ENCODE measurements around the gene SNAPC2. TPM values are rescaled to one million over a fixed set of nuclear protein-coding genes. Genes with fewer than 3 reads are reported as not detected.
A peak's percentile ranks its signal among the peaks of the same experiment; 100 is the strongest.
"Not testable (repeated sequence)": the region's sequence is repeated elsewhere in the genome, so short reads cannot be mapped to it uniquely, and the experiment has no call there.

The SNAPC2 gene
- total RNA-seq, 1 donor from 2014 or later = 15.2 TPM

- Histone ChIP-seq H3K36me3 (ENCODE audit: insufficient read depth, low read length) (no peaks in the 10 kb centered on the region), H3K4me1 (ENCODE audit: insufficient read depth, low read length) (peaks cover 30% of the 10 kb centered on the region), H3K27me3 (ENCODE audit: insufficient read depth, low read length) (peaks cover 22% of the 10 kb centered on the region), H2AFZ (ENCODE audit: low read depth, low read length) (no peak overlapping the region), H3K79me2 (ENCODE audit: insufficient read depth, low read length) (peaks cover 5% of the 10 kb centered on the region), H3K4me2 (ENCODE audit: low read length) (peak overlapping the region; percentile 78), H3K9me3 (ENCODE audit: insufficient read depth, low read depth, low read length) (no peaks in the 10 kb centered on the region), H3K27ac (ENCODE audit: low read depth, low read length) (no peak overlapping the region), H3K4me3 (ENCODE audit: insufficient read depth, low read depth, low read length) (no peak overlapping the region), H3K9ac (ENCODE audit: low read length) (no peak overlapping the region), H4K20me1 (ENCODE audit: insufficient read depth, low read length) (peaks cover 15% of the 10 kb centered on the region)
- Mint-ChIP-seq H3K9me3 (ENCODE audit: unreplicated experiment) (no peaks in the 10 kb centered on the region), H3K36me3 (ENCODE audit: low read depth, unreplicated experiment) (no peaks in the 10 kb centered on the region), H3K27me3 (ENCODE audit: low read depth, unreplicated experiment) (peaks cover 13% of the 10 kb centered on the region), H3K4me1 (ENCODE audit: low read depth, unreplicated experiment) (peaks cover 3% of the 10 kb centered on the region), H3K27ac (ENCODE audit: unreplicated experiment) (peak overlapping the region; percentile 41), H3K4me3 (ENCODE audit: unreplicated experiment) (peak overlapping the region; percentile 83)
- TF ChIP-seq EZH2 (IDR thresholded peaks at IDR 0.05; ENCODE audit: insufficient read depth, low read length) (peak; percentile 85), CTCF (IDR thresholded peaks at IDR 0.05; ENCODE audit: insufficient read depth, low read depth, low read length) (no peak)
- FAIRE-seq (no peak), DNase-seq (ENCODE audit: low read depth) (no peak)
These were observed 3.2 kb upstream of the SNAPC2 start for GRCh38 chr19:7916955-7917266.

- peak; percentile 19 for DNase-seq (ENCODE audit: low read depth)
- peaks cover 13% of the 10 kb centered on the region for H3K27me3 Mint-ChIP-seq (ENCODE audit: low read depth, unreplicated experiment)
These were observed 2.7 kb upstream of the SNAPC2 start for GRCh38 chr19:7917267-7918061.

GRCh38 chr19:7918062-7918614 lies 2.0 kb upstream of the SNAPC2 start:
- Mint-ChIP-seq H3K4me3 (ENCODE audit: unreplicated experiment) (peak overlapping the region; percentile 71), H3K27ac (ENCODE audit: unreplicated experiment) (peak overlapping the region; percentile 58), H3K27me3 (ENCODE audit: low read depth, unreplicated experiment) (peaks cover 13% of the 10 kb centered on the region)
- H3K9me3 ChIP-seq (ENCODE audit: insufficient read depth, low read depth, low read length); H3K36me3 ChIP-seq (ENCODE audit: insufficient read depth, low read length); H3K9me3 Mint-ChIP-seq (ENCODE audit: unreplicated experiment); H3K4me1 Mint-ChIP-seq (ENCODE audit: low read depth, unreplicated experiment); DNase-seq (ENCODE audit: low read depth); H3K27ac ChIP-seq (ENCODE audit: low read depth, low read length); H3K36me3 Mint-ChIP-seq (ENCODE audit: low read depth, unreplicated experiment); H3K9ac ChIP-seq (ENCODE audit: low read length); H3K79me2 ChIP-seq (ENCODE audit: insufficient read depth, low read length); FAIRE-seq; H3K4me3 ChIP-seq (ENCODE audit: insufficient read depth, low read depth, low read length): not testable (repeated sequence)
- Histone ChIP-seq H3K27me3 (ENCODE audit: insufficient read depth, low read length) (peaks cover 22% of the 10 kb centered on the region), H4K20me1 (ENCODE audit: insufficient read depth, low read length) (peaks cover 23% of the 10 kb centered on the region), H3K4me1 (ENCODE audit: insufficient read depth, low read length) (peaks cover 30% of the 10 kb centered on the region), H3K4me2 (ENCODE audit: low read length) (peak overlapping the region; percentile 78), H2AFZ (ENCODE audit: low read depth, low read length) (peak overlapping the region; percentile 24)

More at GRCh38 chr19:7917267-7918061, 2.7 kb upstream of the SNAPC2 start:
- FAIRE-seq = no peak
- Histone ChIP-seq H4K20me1 (ENCODE audit: insufficient read depth, low read length) (peaks cover 17% of the 10 kb centered on the region), H2AFZ (ENCODE audit: low read depth, low read length) (peak overlapping the region; percentile 66), H3K4me3 (ENCODE audit: insufficient read depth, low read depth, low read length) (no peak overlapping the region), H3K9me3 (ENCODE audit: insufficient read depth, low read depth, low read length) (no peaks in the 10 kb centered on the region), H3K36me3 (ENCODE audit: insufficient read depth, low read length) (no peaks in the 10 kb centered on the region), H3K4me1 (ENCODE audit: insufficient read depth, low read length) (peaks cover 30% of the 10 kb centered on the region), H3K27me3 (ENCODE audit: insufficient read depth, low read length) (peaks cover 22% of the 10 kb centered on the region), H3K9ac (ENCODE audit: low read length) (no peak overlapping the region), H3K79me2 (ENCODE audit: insufficient read depth, low read length) (peaks cover 6% of the 10 kb centered on the region), H3K4me2 (ENCODE audit: low read length) (peak overlapping the region; percentile 78), H3K27ac (ENCODE audit: low read depth, low read length) (no peak overlapping the region)
- Mint-ChIP-seq H3K27ac (ENCODE audit: unreplicated experiment) (no peak overlapping the region), H3K4me1 (ENCODE audit: low read depth, unreplicated experiment) (peaks cover 3% of the 10 kb centered on the region), H3K4me3 (ENCODE audit: unreplicated experiment) (peak overlapping the region; percentile 83), H3K9me3 (ENCODE audit: unreplicated experiment) (no peaks in the 10 kb centered on the region), H3K36me3 (ENCODE audit: low read depth, unreplicated experiment) (no peaks in the 10 kb centered on the region)
- TF ChIP-seq CTCF (IDR thresholded peaks at IDR 0.05; ENCODE audit: insufficient read depth, low read depth, low read length) = peak; percentile 10
- peak; percentile 80 for TF ChIP-seq EZH2 (IDR thresholded peaks at IDR 0.05; ENCODE audit: insufficient read depth, low read length)

Measured in astrocyte (in vitro differentiated cells and primary cell).